ENCODE measurements around the gene SDR9C7. TPM values are rescaled to one million over a fixed set of nuclear protein-coding genes. Genes with fewer than 3 reads are reported as not detected.
"Not testable (repeated sequence)": the region's sequence is repeated elsewhere in the genome, so short reads cannot be mapped to it uniquely, and the experiment has no call there.

The SDR9C7 gene
- polyA plus RNA-seq (2011; rRNA removed) (0.13 TPM in 1 of 2 replicates, not detected in the other), polyA plus RNA-seq (2017; fragmentation: RNase III; extraction: RNeasy Plus Mini Kit Qiagen cat#74134 plus additional on column Dnase treatment) (0.05 TPM in 1 of 3 replicates, not detected in the others), polyA minus RNA-seq (2011; rRNA and poly(A)+ RNA removed) (not detected in 2 replicates)
- polyA plus RNA-seq (2012; cell fraction: cytosol; rRNA removed) = 0.03 and 0.05 TPM in 2 replicates
- 0.05 and 0.06 TPM in 2 replicates for polyA plus RNA-seq (2012; cell fraction: nucleus; rRNA removed)

DNA sequence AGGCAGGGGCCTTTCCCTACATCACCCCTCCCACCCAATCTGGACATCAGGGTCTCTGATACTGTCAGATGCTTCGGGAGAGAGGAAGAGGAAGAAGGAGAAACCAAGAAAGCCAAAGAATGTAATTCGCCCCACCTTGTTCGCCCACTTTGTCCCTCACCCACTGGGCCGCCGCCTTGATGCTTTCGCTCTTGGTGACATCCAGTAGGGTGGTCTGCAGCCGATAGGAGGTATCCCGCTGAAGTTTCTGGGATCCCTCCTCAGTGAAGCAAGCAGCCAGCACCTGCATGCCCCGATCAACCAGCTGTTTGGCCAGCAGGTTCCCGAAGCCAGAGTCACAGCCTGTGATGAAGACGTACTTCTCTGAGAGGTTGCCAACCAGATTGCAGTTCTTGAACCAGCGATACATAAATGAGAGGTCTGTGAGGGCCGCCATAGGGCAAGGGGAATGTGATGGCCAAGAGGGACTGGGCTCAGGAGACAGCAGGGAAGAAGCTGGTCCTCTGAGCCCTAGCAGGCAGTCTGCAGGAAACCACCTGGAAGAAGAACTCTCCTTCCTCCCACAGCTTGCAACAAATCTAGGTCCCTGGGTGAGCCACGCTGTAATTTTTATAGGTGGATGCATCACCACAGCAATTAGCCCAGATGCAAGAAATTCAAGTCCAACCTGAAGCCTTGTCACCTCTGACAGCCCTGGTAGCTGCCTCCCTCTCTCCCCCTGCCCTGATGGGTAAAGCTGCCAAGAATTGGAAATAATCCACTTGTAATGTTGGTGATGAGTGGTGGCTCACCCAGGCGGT lies at the start of gene SDR9C7:
Gene SDR9C7 (minus strand): TSS at position 583 of the 800 bp plus-strand sequence. CDS start 147 bp downstream, at position 436.
- H3K4me2 ChIP-seq = peak within 1 kb of the TSS; percentile 27; the same call in 2 of the 3 replicates
- H3K9me3 ChIP-seq = no peaks in the 10 kb centered on the region
- peak within 1 kb of the TSS; percentile 24 to 30; a peak in 2 of 6 replicates for H3K27ac ChIP-seq
- H3K4me3 ChIP-seq = no peak within 1 kb of the TSS
- POLR2A ChIA-PET = no interaction called here
- H3K4me1 ChIP-seq = peaks cover 17% of the 10 kb centered on the region
- ATAC-seq (no peak), DNase-seq (ENCODE audit: low read depth in 1 of 2, low spot score in 1 of 2) (no peak), FAIRE-seq (no peak)
- CTCF ChIA-PET = interaction anchor here (1.4 kb wide), 2 partner anchors 53 to 94 kb away, joined by 3 to 5 read pairs; no protein-coding TSS in a partner anchor
- 86% methylated on average over 15 of the region's 15 CpGs for WGBS (ENCODE audit: missing lambda C conversion rate)
- TF ChIP-seq POLR2A (IDR thresholded peaks at IDR 0.05; ENCODE audit: low read length) (no peak), CEBPB (IDR thresholded peaks at IDR 0.05) (no peak)

DNA sequence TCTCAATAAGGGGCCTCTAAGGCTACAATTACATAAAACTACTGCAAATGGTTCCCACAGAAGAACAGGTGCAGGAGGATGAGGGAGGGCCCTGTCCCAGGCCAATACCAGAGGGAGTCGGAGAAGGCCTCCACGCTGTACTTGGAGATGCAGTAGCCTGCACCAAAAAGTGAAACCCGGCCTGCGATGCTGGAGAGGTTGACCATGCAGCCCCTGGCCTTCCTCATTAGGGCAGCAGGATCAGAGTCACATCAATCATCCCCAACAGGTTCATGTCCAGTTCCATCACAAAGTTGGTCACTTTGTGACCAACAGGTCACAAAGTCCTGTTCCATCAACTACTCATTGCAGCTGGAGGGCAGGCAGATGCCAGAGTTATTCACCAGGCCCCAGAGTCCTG lies 49.2 kb upstream of the SDR9C7 start:
- H3K9me3 ChIP-seq = no peaks in the 10 kb centered on the region
- 71% methylated on average over 4 of the region's 4 CpGs for WGBS (ENCODE audit: missing lambda C conversion rate)
- FAIRE-seq (no peak), ATAC-seq (no peak), DNase-seq (ENCODE audit: low read depth in 1 of 2, low spot score in 1 of 2) (no peak)
- POLR2A ChIA-PET = no interaction called here
- no peak overlapping the region for H3K4me2 ChIP-seq
- H3K4me3 ChIP-seq = no peak overlapping the region
- H3K4me1 ChIP-seq = peaks cover 7% of the 10 kb centered on the region; the same call in 2 of the 3 replicates
- TF ChIP-seq MAZ (IDR thresholded peaks at IDR 0.05; ENCODE audit: borderline replicate concordance, low read depth, low read length) = no peak
- TF ChIP-seq, protein P1, sequence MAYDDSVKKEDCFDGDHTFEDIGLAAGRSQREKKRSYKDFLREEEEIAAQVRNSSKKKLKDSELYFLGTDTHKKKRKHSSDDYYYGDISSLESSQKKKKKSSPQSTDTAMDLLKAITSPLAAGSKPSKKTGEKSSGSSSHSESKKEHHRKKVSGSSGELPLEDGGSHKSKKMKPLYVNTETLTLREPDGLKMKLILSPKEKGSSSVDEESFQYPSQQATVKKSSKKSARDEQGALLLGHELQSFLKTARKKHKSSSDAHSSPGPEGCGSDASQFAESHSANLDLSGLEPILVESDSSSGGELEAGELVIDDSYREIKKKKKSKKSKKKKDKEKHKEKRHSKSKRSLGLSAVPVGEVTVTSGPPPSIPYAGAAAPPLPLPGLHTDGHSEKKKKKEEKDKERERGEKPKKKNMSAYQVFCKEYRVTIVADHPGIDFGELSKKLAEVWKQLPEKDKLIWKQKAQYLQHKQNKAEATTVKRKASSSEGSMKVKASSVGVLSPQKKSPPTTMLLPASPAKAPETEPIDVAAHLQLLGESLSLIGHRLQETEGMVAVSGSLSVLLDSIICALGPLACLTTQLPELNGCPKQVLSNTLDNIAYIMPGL (CRISPR knock-in tag; IDR thresholded peaks at IDR 0.05; ENCODE audit: borderline replicate concordance) = no peak
- no peak for TF ChIP-seq ESRRA (IDR thresholded peaks at IDR 0.05; ENCODE audit: borderline replicate concordance, low read length)
- no peak for TF ChIP-seq GATA3 (IDR thresholded peaks at IDR 0.05; ENCODE audit: borderline replicate concordance)
- TF ChIP-seq RARB (CRISPR knock-in tag; IDR thresholded peaks at IDR 0.05) = no peak
- TF ChIP-seq, protein P2, sequence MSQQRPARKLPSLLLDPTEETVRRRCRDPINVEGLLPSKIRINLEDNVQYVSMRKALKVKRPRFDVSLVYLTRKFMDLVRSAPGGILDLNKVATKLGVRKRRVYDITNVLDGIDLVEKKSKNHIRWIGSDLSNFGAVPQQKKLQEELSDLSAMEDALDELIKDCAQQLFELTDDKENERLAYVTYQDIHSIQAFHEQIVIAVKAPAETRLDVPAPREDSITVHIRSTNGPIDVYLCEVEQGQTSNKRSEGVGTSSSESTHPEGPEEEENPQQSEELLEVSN (IDR thresholded peaks at IDR 0.05; ENCODE audit: borderline replicate concordance, low read depth) = no peak
- no peak for TF ChIP-seq RFX5 (IDR thresholded peaks at IDR 0.05)
- TF ChIP-seq ZC3H11A (IDR thresholded peaks at IDR 0.05) = no peak
- TF ChIP-seq TP53 (CRISPR knock-in tag; IDR thresholded peaks at IDR 0.05) = no peak
- no peak for TF ChIP-seq CBX8 (IDR thresholded peaks at IDR 0.05)
- TF ChIP-seq SMC3 (IDR thresholded peaks at IDR 0.05) = no peak
- TF ChIP-seq FOSB (CRISPR knock-in tag; IDR thresholded peaks at IDR 0.05) = no peak
- no peak for TF ChIP-seq EHMT2 (IDR thresholded peaks at IDR 0.05; ENCODE audit: low read depth)
- no peak for TF ChIP-seq RAD21 (conservative IDR thresholded peaks at IDR 0.05 in 1 of 2, IDR thresholded peaks at IDR 0.05 in 1 of 2)
- no peak for TF ChIP-seq NR3C1 (IDR thresholded peaks at IDR 0.05)
- TF ChIP-seq EHF (CRISPR knock-in tag; IDR thresholded peaks at IDR 0.05) = no peak
- CTCF ChIA-PET = interaction anchor here (2.0 to 2.8 kb wide), 2 partner anchors 143 to 347 kb away, joined by 5 to 12 read pairs; no protein-coding TSS in a partner anchor
- H3K27ac ChIP-seq = no peak overlapping the region

GRCh38 chr12:56982578-56983236 lies 48.5 kb upstream of the SDR9C7 start:
- POLR2A ChIA-PET; H3K4me3 ChIP-seq; H3K4me2 ChIP-seq; H3K4me1 ChIP-seq; ATAC-seq; H3K9me3 ChIP-seq; FAIRE-seq; H3K27ac ChIP-seq; DNase-seq (ENCODE audit: low read depth in 1 of 2, low spot score in 1 of 2): not testable (repeated sequence)
- CTCF ChIA-PET = interaction anchor here (1.3 to 2.8 kb wide), 3 partner anchors 111 to 346 kb away, joined by 3 to 12 read pairs (median 5); no protein-coding TSS in a partner anchor
- 81% methylated on average over 2 of the region's 3 CpGs for WGBS (ENCODE audit: missing lambda C conversion rate)

Data from A549 (cell line).